T-cell (primary cell): ENCODE measurements around the gene ZNRF2. TPM values are rescaled to one million over a fixed set of nuclear protein-coding genes. Genes with fewer than 3 reads are reported as not detected.
"Not testable (repeated sequence)": the region's sequence is repeated elsewhere in the genome, so short reads cannot be mapped to it uniquely, and the experiment has no call there.

ENCODE experiments used
- ATAC-seq, 4 experiments: fragments of 200-7000 bp in 3 of 4; fragments of 150-1000 bp in 1 of 4; cut with Tn5 transposase; replicated peaks in 1 of 4; 1 replicate in 3 of 4; 2 replicates in 1 of 4; pipeline ENCODE4 v1.10.0; 2021; ENCODE audit warnings: moderate library complexity in 3 of 4, mild to moderate bottlenecking in 2 of 4, moderate number of reproducible peaks in 1 of 4
- CTCF ChIA-PET, 2 donors: fragments of 300-600 bp; sonication (Branson Sonifier 250); formaldehyde crosslinking; loops; one replicate each; lab custom pipeline; 2022; ENCODE audit warnings: antibody characterized with exemption in 2 of 2; lab: Charles Lee
- POLR2A ChIA-PET, 2 donors: fragments of 300-600 bp; sonication (Branson Sonifier 250); formaldehyde crosslinking; loops; one replicate each; lab custom pipeline; 2022; ENCODE audit warnings: antibody characterized with exemption in 2 of 2; lab: Charles Lee
- DNase-seq, 35 experiments: peaks; one replicate each; pipeline versions ENCODE4 v3.0.0 to v3.0.0-alpha.2; 2013 to 2023
- H3K27ac ChIP-seq: one replicate; pipeline ENCODE4 v1.5.1; 2013; ENCODE audit warnings: low read length
- H3K27me3 ChIP-seq, 2 experiments: replicated peaks in 1 of 2; 1 replicate in 1 of 2; 2 replicates in 1 of 2; pipeline versions ENCODE4 v1.6.1 to v1.7.0; 2013; ENCODE audit warnings: low read length in 1 of 2, mixed read lengths in 1 of 2; ENCODE audit not compliant: control insufficient read depth in 2 of 2, insufficient read depth in 2 of 2; ENCODE audit errors: extremely low read depth in 1 of 2
- H3K36me3 ChIP-seq, 2 donors: 1 replicate in 1 of 2; 2 replicates in 1 of 2; pipeline versions ENCODE4 v1.6.1 to v1.7.0; 2013; ENCODE audit warnings: low read length in 1 of 2; ENCODE audit not compliant: control insufficient read depth in 2 of 2, insufficient read depth in 1 of 2; ENCODE audit errors: extremely low read depth in 1 of 2
- H3K4me1 ChIP-seq, 2 experiments: 1 replicate in 1 of 2; 2 replicates in 1 of 2; pipeline versions ENCODE4 v1.6.1 to v1.7.0; 2013; ENCODE audit warnings: low read length in 2 of 2, mixed read lengths in 1 of 2; ENCODE audit not compliant: insufficient read depth in 2 of 2, control insufficient read depth in 1 of 2; ENCODE audit errors: extremely low read depth in 1 of 2
- H3K4me3 ChIP-seq, 2 donors: 1 replicate in 1 of 2; 2 replicates in 1 of 2; pipeline versions ENCODE4 v1.5.1 to v1.7.0; 2013; ENCODE audit warnings: mild to moderate bottlenecking in 2 of 2, low read length in 1 of 2, moderate library complexity in 1 of 2; ENCODE audit not compliant: control insufficient read depth in 1 of 2; ENCODE audit errors: extremely low read depth in 1 of 2
- H3K9me3 ChIP-seq: 2 replicates; pipeline ENCODE4 v1.7.0; 2013
- H3K27ac Mint-ChIP-seq, 2 donors: one replicate each; pipeline ENCODE4 v1.8.0; 2020 to 2021; ENCODE audit warnings: mild to moderate bottlenecking in 2 of 2, mixed read lengths in 2 of 2
- H3K27me3 Mint-ChIP-seq, 2 donors: one replicate each; pipeline ENCODE4 v1.8.0; 2021 to 2022; ENCODE audit warnings: mixed read lengths in 2 of 2
- H3K36me3 Mint-ChIP-seq: one replicate; pipeline ENCODE4 v1.8.0; 2021; ENCODE audit warnings: mixed read lengths
- H3K4me1 Mint-ChIP-seq, 3 donors: one replicate each; pipeline ENCODE4 v1.8.0; 2020 to 2022; ENCODE audit warnings: mixed read lengths in 3 of 3, mild to moderate bottlenecking in 1 of 3
- H3K4me3 Mint-ChIP-seq, 3 donors: one replicate each; pipeline ENCODE4 v1.8.0; 2020 to 2022; ENCODE audit warnings: mild to moderate bottlenecking in 3 of 3, mixed read lengths in 3 of 3, moderate library complexity in 3 of 3
- H3K9me3 Mint-ChIP-seq, 3 donors: one replicate each; pipeline ENCODE4 v1.8.0; 2020 to 2022; ENCODE audit warnings: mixed read lengths in 3 of 3
- WGBS: methylation state at CpG from one replicate; pipeline ENCODE4 v1.1.5; 2013; ENCODE audit warnings: missing lambda C conversion rate; ENCODE audit not compliant: insufficient coverage; 5-methylcytosine and 5-hydroxymethylcytosine counted together
- total RNA-seq, 35 experiments: library from RNA in 6 of 35; stranded (reverse) in 6 of 35; fragments of 120-200 nt in 1 of 35; gene quantifications; one replicate each; pipeline versions ENCODE4 v1.2.1 to v1.2.4 and lab custom pipeline; 2013 to 2026

Gene ZNRF2
- total RNA-seq, 5 donors from 2014 or later (not counting 1 experiment from before 2014, with no cell fraction given): 22.4 to 38.4 (median 30.8) TPM

DNA sequence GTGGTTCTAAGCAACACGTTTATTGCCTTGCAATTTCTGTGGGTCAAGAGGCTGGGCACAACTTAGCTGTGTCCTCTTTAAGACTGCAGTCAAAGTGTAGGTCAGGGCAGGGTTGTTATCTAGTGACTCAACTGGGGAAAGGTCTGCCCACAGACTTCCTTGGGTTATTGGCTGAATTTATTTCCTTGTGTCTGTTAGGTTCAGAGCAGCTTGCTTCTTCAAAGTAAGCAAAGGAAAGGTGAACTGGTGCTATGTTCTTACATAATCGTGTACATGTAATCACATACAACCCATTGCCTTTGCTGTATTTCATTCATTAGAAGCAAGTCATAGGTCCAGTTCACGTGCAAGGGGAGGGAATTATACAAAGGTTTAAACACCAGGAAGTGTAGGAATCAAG lies 5.9 kb downstream of the ZNRF2 start:
- POLR2A ChIA-PET, H3K4me3 ChIP-seq: not testable (repeated sequence)
- H3K27ac Mint-ChIP-seq: peak overlapping the region in 1 of 2 donors; percentile 78

DNA sequence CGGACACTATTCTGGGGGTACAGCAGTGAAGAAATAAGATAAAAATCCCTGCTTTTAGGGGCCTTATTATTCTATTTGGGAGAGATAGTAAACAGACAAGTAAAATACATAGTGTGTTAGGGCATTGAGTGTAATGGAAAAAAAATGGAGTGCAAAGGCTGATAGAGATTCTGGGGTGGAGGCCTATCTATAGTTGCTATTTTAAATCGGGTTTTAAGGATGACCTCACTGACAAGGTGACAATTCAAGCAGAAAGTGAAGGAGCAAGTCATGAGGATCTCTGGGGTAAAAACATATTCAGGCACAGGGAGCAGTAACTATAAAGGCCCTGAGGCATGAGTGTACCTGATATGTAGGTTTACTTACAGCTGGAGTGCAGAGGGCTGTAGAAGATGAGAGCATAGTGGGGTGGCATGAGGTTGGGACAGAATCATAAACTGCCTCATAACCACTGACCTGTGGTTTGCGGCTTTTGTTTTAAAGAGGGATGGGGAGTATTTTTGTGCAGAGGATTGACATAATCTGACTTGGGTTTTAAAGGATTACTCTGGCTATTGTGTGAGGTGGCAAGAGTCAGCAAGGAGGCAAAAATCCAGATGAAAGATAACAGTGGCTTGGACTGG lies 8.1 kb downstream of the ZNRF2 start:
- H3K9me3 ChIP-seq, H3K36me3 ChIP-seq, H3K4me3 Mint-ChIP-seq, POLR2A ChIA-PET, H3K9me3 Mint-ChIP-seq, H3K27me3 ChIP-seq, DNase-seq, H3K4me3 ChIP-seq, CTCF ChIA-PET, ATAC-seq, H3K27ac ChIP-seq, H3K27me3 Mint-ChIP-seq: not testable (repeated sequence)
- H3K4me1 ChIP-seq: peaks cover 10 to 14% of the 10 kb centered on the region in 2 experiments
- 100% methylated on average over 1 of the region's 3 CpGs for WGBS
- peaks cover 11% of the 10 kb centered on the region for H3K36me3 Mint-ChIP-seq
- H3K27ac Mint-ChIP-seq: peak overlapping the region; percentile 4 to 20
- H3K4me1 Mint-ChIP-seq: peaks cover 84 to 87% (median 84%) of the 10 kb centered on the region in 3 donors

More for the DNA sequence above, 5.9 kb downstream of the ZNRF2 start:
- H3K4me1 Mint-ChIP-seq: peaks cover 78 to 82% (median 82%) of the 10 kb centered on the region in 3 donors
- H3K9me3 Mint-ChIP-seq, CTCF ChIA-PET, H3K27ac ChIP-seq, ATAC-seq, H3K27me3 ChIP-seq, DNase-seq, H3K36me3 ChIP-seq, H3K9me3 ChIP-seq, H3K27me3 Mint-ChIP-seq: not testable (repeated sequence)
- H3K4me1 ChIP-seq: peaks cover 15 to 20% of the 10 kb centered on the region in 2 experiments
- H3K36me3 Mint-ChIP-seq: peaks cover 25% of the 10 kb centered on the region
- 56% methylated on average over 1 of the region's 3 CpGs for WGBS
- H3K4me3 Mint-ChIP-seq: peak overlapping the region; percentile 45 to 63 (median 56)

- H3K27ac ChIP-seq: not testable (repeated sequence)
These were observed 11.9 kb downstream of the ZNRF2 start for GRCh38 chr7:30296304-30296703.

DNA sequence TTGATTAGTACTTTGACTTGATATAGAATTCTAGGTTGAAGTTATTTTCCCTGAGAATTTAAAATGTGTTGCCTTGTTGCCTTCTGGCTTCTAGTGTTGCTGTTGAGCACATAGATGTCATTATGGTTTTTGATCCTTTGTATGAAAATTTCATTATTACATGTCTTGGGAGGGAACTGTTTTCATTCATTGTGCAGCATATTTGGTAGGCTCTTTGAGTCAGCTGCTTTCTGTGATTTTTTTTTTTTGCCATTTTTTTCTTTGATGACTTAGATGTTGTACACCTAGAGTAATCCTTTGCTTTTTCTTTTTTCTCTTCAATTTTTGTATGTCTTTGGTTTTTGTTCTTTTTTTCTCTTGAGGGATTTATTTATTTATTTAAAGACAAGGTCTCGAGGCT lies 13.1 kb downstream of the ZNRF2 start:
- DNase-seq, H3K27me3 ChIP-seq, POLR2A ChIA-PET, H3K9me3 Mint-ChIP-seq, H3K4me3 ChIP-seq, H3K27ac ChIP-seq, H3K9me3 ChIP-seq, H3K27me3 Mint-ChIP-seq, H3K36me3 ChIP-seq, H3K27ac Mint-ChIP-seq, CTCF ChIA-PET, H3K36me3 Mint-ChIP-seq, ATAC-seq: not testable (repeated sequence)
- Mint-ChIP-seq H3K4me1 (peaks cover 58 to 72% (median 66%) of the 10 kb centered on the region in 3 donors), H3K4me3 (peak overlapping the region in 1 of 3 donors; percentile 0)
- whole genome bisulfite sequencing: no CpG with 5 or more reads among the region's 1 CpG
- peaks cover 0 to 12% of the 10 kb centered on the region in 2 experiments for H3K4me1 ChIP-seq

More at GRCh38 chr7:30296304-30296703, 11.9 kb downstream of the ZNRF2 start:
- CTCF ChIA-PET, H3K9me3 ChIP-seq, H3K27me3 Mint-ChIP-seq, H3K36me3 ChIP-seq, DNase-seq, H3K27ac Mint-ChIP-seq, H3K4me3 ChIP-seq, H3K4me3 Mint-ChIP-seq, H3K9me3 Mint-ChIP-seq, H3K27me3 ChIP-seq: not testable (repeated sequence)
- Mint-ChIP-seq H3K36me3 (peaks cover 11% of the 10 kb centered on the region), H3K4me1 (peaks cover 68 to 71% (median 70%) of the 10 kb centered on the region in 3 donors)
- no CpG with 5 or more reads among the region's 2 CpGs for WGBS
- POLR2A ChIA-PET: interaction anchor here in 1 of 2 donors (0.6 kb wide), 1 partner anchor 47 kb away, joined by 3 read pairs; no protein-coding TSS in a partner anchor
- peak in 1 of 4 experiments; percentile 23 for ATAC-seq
- peaks cover 0 to 10% of the 10 kb centered on the region in 2 experiments for H3K4me1 ChIP-seq

- H3K36me3 ChIP-seq, H3K27me3 Mint-ChIP-seq, ATAC-seq, H3K4me3 ChIP-seq, H3K4me3 Mint-ChIP-seq, H3K9me3 ChIP-seq, H3K27me3 ChIP-seq, DNase-seq, H3K36me3 Mint-ChIP-seq, H3K9me3 Mint-ChIP-seq, CTCF ChIA-PET, H3K27ac ChIP-seq: not testable (repeated sequence)
- Mint-ChIP-seq H3K4me1 (peaks cover 62 to 73% (median 66%) of the 10 kb centered on the region in 3 donors), H3K27ac (peak overlapping the region in 1 of 2 donors; percentile 13)
- H3K4me1 ChIP-seq: peaks cover 0 to 12% of the 10 kb centered on the region in 2 experiments
- WGBS: no CpG with 5 or more reads among the region's 3 CpGs
- POLR2A ChIA-PET: interaction anchor here in 1 of 2 donors (0.5 kb wide), 1 partner anchor 26 kb away, joined by 3 read pairs; no protein-coding TSS in a partner anchor
These were observed 14.0 kb downstream of the ZNRF2 start for GRCh38 chr7:30298409-30298808.

DNA sequence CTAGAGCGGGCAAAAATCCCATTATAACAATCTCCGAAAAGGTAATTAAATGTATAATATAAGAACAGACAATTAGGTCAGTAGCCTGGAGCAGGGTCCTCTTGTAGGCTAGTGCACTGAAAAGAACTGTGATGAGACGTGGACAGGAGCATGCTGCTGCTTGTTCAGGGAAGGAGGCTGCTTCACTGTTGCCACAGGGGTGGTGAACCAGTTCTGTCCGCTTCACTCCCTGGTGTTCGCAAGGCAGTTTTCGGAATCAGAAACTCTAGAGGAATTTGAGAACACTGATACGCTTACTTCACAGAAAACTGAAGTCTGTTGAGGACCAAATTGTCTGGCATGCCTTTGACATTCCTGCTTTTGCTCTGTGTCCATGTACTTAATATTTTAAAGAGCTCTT lies 17.4 kb downstream of the ZNRF2 start:
- peaks cover 3% of the 10 kb centered on the region for H3K36me3 Mint-ChIP-seq
- peaks cover 66 to 75% (median 72%) of the 10 kb centered on the region in 3 donors for H3K4me1 Mint-ChIP-seq
- no peaks in the 10 kb centered on the region for H3K9me3 ChIP-seq
- ChIA-PET POLR2A (interaction anchor here in 1 of 2 donors (0.6 kb wide), 1 partner anchor 232 kb away, joined by 3 read pairs; no protein-coding TSS in a partner anchor), CTCF (interaction anchor here in 1 of 2 donors (0.6 to 0.8 kb wide), 2 partner anchors 27 to 41 kb away, joined by 3 to 4 read pairs; no protein-coding TSS in a partner anchor)
- 100% methylated on average over 4 of the region's 7 CpGs for WGBS
- no peak overlapping the region for H3K4me3 Mint-ChIP-seq
- peaks cover 3 to 6% of the 10 kb centered on the region in 2 experiments for H3K4me1 ChIP-seq
- ATAC-seq: no peak
- no peak overlapping the region for H3K27ac ChIP-seq
- no peak for DNase-seq
- H3K36me3 ChIP-seq: no peaks in the 10 kb centered on the region
- H3K27ac Mint-ChIP-seq: no peak overlapping the region
- no peaks in the 10 kb centered on the region for H3K9me3 Mint-ChIP-seq
- no peak overlapping the region for H3K4me3 ChIP-seq
- H3K27me3 Mint-ChIP-seq: no peaks in the 10 kb centered on the region
- no peaks in the 10 kb centered on the region for H3K27me3 ChIP-seq
